GM19239 (cell line): Measurements from ENCODE around the gene PI16.

Experiments used
- DNase-seq: peaks from one replicate; pipeline ENCODE4 v3.0.0; 2011; ENCODE audit warnings: low spot score; ENCODE audit not compliant: insufficient read length
- FAIRE-seq: peaks from 2 replicates; lab custom pipeline; 2011; peaks lifted over from hg19 to GRCh38; lab: Jason Lieb, UNC

PI16 gene, protein sequence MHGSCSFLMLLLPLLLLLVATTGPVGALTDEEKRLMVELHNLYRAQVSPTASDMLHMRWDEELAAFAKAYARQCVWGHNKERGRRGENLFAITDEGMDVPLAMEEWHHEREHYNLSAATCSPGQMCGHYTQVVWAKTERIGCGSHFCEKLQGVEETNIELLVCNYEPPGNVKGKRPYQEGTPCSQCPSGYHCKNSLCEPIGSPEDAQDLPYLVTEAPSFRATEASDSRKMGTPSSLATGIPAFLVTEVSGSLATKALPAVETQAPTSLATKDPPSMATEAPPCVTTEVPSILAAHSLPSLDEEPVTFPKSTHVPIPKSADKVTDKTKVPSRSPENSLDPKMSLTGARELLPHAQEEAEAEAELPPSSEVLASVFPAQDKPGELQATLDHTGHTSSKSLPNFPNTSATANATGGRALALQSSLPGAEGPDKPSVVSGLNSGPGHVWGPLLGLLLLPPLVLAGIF

DNA sequence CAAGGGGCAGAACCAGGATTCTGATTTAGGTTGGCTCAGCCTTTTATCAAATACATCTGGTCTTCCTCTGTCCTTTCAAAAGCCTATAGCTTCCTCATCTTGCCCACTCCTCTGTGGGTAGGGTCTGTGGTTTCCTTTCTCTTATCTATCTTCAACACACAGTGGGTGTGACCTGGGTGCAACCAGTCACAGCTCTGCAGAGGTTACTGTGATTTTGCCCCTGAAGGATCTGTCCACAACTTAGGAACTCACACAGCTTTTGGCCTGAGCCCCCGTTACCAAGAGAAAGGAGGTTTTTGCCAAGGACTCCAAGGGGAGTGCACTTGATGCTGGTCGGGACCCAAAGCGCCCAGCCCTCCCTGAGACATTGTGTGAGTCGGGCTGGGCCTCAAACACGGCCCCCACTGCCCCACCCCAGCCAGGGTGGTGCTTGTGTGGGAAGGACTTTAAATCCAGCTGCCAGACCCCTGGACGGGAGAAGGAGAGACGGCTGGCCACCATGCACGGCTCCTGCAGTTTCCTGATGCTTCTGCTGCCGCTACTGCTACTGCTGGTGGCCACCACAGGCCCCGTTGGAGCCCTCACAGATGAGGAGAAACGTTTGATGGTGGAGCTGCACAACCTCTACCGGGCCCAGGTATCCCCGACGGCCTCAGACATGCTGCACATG, at the start of gene PI16:
PI16 (plus strand) TSS at position 477 of the 670 bp plus-strand sequence; CDS start at position 500, 23 bp downstream.
- FAIRE-seq (no peak), DNase-seq (no peak)

DNA sequence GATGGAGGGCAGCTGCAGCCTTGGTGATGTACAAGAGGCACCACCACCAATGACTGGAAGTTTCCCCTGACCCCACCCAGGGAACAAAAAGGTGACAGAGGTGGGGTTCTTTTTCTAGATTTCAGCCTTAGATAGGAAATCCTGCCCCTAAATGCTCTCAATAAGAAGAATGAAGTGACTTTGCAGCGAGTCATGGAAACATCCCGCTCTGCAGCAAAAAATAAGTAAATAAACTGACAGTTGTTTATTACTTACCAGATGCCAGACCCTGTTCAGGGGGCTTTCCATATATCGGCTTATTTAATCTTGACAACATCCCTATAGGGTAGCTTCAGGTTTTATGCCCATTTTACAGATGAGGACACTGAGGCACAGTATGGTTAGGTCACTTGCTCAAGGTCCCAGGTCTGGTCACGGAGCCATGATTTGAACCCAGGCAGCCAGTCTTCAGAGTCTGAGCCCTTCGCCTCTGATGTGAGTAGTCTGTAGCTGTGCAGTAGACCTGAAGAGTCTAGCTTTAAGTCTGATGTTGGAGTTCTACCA, 49.6 kb upstream of the PI16 start:
- FAIRE-seq (no peak), DNase-seq (no peak)

DNA sequence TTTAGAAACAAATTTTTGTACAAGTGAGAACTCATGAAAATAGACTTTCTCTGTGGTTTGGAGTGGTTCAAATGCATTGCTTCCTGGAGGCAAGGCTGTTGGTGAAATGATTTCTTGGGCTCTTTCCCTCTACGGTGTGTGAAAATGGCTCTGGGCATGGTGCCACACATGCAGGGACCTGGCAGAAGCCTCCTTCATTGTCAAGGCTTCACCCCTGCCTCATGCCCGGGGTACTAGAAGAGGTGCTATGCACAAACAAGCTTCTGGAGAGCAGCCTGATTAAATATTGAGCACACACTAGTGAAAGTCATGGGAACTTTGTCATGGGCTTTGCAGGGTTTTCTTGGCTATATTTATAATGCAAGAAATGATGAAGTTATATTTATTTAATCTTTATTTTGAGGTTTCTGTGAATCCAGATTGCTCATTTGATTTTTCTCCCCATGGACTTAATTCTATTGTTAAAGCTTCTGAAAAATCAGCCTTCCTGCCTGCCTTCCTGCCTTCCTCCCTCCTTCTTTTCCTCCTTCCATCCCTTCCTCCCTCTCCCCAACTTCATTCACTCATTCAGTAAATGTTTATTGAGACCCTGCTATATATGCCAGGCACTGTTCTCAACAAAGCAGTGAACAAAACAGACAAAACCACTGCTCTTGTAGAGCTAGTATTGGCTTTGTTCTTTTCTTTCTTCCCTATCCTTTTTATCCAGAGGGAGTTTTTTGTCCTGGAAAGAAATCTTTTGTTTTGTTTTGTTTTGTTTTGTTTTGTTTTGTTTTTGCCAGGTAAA, 47.8 kb upstream of the PI16 start:
- FAIRE-seq: no peak
- DNase-seq: no peak

DNA sequence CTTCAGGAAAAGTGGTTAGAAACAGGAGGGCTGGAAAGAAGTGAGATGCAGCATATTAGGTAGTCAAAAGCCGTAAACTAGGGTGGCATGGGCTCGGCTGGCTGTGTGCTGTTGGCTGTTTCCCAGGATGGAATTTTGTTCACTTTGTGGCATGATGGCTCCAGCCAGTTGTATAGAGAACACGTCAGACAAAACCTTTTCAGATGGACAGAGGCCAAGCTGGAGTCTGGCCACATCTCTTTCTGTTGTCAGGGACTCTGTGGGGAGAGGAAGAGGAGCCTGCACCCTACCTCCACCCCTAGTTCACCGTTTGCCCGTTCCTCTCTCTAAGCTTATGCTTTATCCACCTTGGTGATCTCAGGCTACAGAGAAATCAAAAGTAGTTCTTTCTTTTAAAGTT, 46.8 kb upstream of the PI16 start:
- no peak for DNase-seq
- FAIRE-seq: no peak

DNA sequence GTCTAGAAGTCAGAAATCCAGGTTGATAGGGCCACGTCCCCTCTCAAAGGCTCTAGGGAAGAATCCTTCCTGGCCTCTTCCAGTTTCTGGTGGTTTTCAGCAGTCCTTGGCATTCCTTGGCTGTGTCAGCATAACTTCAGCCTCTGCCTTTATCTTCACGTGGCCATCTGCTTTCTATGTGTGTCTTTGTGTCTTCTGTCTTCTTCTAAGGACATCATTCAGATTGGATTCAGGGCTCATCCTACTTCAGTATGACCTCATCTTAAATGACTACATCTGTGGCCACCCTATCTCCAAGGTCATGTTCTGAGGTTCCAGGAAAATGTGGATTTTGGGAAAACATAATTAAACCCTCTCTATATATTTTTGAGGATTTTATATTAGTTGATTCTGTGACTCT, 45.8 kb upstream of the PI16 start:
- FAIRE-seq: no peak
- DNase-seq: no peak

DNA sequence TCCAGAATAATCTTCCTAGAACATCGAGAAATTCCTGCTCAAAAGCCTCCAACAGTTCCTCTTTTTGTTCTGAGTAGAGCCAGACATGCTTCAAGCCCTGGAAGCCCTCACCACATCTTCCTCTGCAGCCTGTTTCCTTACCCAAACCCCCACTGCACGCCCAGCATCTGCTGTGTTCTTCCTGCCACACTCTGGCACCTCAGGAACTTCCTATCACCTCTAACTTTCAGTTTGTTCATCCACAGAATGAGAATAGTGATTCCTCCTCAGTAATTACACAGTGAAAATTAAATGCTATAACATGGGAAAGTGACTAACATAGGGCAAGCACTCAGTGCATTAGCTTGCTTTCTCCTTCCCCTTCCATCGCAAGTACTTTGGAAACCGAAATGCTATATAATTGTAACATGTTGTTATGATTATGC, 42.5 kb upstream of the PI16 start:
- DNase-seq (no peak), FAIRE-seq (peak; percentile 58)

DNA sequence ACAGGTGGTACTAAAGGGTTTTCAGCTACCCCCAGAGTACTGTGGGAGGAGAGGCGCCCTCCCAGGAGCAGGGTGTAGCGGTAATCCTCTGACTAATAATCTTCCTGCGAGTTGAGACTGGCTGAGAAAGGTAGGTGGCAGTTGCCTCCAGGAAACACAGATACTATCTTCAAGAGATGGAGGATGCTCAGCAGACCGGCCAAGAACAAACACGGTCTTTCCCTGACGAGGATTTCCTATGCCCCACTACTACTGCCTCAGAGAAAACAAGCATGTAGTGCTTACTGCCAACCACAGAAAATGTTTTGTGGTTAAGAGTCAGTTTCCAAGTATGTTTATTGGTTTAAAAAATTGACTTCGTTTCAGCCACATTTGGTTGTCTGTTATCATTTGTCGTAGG, 42.0 kb upstream of the PI16 start:
- DNase-seq: peak; percentile 70
- peak; percentile 97 for FAIRE-seq

DNA sequence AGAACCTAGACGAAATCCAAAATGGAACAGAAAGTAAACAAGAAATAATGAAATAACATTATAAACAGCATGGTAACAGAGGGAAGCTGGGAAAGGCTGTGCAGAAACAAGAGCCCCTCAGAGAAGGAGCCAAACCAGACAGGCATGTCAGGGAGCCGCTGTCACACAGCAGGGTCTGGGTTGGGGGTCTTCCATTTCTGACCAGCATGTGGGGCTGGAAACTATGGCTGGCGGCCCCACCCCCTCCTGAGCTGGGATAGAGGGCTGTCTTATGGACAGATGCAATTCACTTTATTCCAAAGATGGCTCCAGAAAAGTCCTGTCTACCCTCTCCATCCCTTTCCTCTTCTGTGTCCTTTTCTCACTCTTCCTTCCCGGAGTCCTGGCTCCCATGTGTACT, 41.5 kb upstream of the PI16 start:
- FAIRE-seq (no peak), DNase-seq (no peak)

DNA sequence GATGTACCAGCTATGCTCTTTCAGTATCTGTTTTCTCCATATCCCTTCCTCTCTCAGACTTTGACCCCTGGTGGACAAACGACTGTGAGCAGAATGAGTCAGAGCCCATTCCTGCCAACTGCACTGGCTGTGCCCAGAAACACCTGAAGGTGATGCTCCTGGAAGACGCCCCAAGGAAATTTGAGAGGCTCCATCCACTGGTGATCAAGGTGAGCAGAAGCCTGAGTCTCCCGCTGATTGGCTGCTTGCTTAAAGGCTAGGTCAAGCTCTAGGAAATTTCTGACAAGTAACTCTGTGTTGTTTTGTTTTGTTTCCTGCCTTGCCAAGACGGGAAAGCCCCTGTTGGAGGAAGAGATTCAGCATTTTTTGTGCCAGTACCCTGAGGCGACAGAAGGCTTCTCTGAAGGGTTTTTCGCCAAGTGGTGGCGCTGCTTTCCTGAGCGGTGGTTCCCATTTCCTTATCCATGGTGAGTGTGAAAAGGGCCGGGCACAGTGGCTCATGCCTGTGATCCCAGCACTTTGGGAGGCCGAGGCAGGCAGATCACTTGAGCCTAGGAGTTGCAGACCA, 40.2 kb upstream of the PI16 start:
- no peak for FAIRE-seq
- no peak for DNase-seq

DNA sequence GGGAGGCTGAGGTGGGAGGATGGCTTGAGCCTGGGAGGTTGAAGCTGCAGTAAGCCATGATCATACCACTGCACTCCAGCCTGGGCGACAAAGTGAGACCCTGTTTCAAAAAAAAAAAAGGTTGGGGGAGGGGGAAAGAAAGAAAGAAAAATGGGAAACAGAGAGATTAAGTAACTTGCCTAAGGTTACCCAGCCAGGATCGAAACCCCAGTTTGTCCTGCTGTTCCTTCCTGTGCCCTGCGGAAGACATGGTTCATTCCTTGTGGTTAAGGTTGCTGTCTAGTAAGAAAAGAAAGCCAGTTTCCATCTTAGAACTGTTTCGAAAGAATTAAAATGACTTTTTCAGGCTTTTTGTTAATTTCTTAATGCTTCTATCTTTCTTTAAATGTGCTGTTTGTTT, 38.9 kb upstream of the PI16 start:
- no peak for FAIRE-seq
- no peak for DNase-seq

DNA sequence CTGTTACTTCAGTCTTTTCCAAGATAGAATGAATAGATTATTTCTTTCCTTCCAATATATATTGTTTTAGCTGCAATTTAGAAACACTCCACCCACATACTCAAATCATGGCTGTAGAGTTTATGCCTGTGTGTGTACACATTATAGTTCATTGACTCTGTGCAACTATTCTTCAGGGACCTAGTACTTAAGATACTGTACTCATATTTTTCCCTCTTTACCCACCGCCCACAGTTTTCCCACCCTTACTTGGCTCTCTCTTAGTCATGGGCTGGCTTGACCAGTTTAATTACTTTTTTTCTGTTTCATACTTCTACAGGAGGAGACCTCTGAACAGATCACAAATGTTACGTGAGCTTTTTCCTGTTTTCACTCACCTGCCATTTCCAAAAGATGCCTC, 38.4 kb upstream of the PI16 start:
- DNase-seq: no peak
- FAIRE-seq: no peak

DNA sequence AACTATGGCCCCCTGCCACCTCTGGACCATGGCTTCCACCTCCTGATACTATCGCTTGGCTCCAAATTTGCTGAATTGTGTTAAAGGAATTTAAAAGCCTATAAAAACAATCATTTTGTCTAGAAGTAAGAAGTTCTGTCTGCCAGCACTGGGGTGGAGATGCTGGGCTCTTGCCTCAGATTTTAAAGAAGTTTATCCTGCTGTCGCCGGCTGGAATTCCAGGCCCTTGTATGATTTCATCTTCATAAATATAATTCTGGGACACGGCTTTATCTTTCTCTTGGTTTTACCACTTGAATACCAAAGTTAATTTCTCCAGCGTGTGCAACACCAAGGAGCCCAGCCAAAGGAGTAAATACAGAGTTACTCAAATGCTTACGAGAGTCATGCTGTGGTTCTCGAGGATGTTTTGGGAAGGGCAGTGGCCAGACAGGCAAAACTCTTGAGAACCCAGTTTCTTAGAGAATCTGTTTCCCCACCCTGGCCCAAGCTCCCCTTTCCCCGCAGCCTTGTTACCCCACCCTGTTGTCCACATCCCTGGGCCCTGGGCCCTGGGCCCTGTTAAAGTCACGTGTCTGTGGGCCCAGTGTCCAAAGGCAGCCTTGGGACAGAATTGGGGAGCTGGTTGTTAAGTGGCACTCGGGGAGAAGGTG, 36.9 kb upstream of the PI16 start:
- FAIRE-seq (no peak), DNase-seq (no peak)

DNA sequence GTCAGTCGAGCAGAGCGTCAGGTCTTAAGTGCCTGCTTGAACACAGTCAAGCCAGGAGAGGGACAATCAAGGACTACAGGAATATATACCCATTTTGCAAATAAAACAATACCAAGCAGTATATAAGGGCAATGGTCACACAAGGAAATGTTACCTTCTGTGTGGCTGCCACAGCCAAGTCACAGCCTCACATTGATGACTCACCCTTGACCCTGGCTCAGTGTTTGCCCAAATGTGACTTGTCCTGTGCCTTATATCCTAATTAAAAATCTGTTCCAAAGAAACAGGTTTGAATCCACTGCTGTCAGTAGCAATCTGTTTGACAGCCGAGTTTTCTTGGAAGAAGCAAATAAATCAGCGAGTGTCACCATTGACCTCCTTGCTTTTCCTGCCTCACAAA, 34.5 kb upstream of the PI16 start:
- FAIRE-seq: no peak
- no peak for DNase-seq

DNA sequence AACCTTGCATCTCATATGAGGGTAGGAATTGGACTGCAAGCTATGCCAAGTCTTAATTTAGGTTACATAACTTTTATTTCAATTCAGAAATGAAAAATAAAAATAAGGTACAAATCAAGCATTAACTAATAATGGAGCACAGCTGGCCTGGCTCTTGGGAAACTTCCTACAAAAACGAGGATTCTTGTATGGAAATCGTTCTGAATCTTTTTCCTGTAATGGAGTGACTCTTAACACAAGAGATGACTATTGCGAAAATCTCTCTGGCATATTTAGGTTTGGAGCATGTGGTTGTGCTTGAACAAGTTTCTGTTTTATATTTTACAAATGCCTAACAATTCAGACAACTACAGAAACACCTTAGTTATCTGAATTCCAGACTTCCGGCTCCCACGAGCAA, 34.0 kb upstream of the PI16 start:
- no peak for FAIRE-seq

DNA sequence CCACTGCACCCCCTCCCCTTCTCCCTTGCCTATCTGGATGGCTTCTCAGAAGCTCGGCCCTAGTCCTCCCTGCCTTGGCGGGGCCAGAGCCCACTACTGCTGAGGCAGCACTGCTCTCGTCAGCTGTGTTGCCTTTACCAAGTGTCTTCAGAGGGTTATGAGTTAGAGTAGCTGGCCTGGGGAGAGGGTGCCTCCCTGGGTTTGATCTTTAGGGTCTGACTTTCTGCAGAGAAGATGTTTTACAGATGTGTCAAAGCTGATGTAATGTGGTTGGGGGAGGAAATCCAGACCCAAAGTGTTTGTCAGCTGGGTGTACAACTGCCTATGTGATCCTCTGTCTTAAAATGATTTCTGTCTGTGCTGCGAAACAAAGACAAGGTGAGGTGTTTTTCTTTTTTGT, 30.4 kb upstream of the PI16 start:
- FAIRE-seq (no peak), DNase-seq (no peak)

More for the DNA sequence above, 34.0 kb upstream of the PI16 start:
- DNase-seq: no peak

DNA sequence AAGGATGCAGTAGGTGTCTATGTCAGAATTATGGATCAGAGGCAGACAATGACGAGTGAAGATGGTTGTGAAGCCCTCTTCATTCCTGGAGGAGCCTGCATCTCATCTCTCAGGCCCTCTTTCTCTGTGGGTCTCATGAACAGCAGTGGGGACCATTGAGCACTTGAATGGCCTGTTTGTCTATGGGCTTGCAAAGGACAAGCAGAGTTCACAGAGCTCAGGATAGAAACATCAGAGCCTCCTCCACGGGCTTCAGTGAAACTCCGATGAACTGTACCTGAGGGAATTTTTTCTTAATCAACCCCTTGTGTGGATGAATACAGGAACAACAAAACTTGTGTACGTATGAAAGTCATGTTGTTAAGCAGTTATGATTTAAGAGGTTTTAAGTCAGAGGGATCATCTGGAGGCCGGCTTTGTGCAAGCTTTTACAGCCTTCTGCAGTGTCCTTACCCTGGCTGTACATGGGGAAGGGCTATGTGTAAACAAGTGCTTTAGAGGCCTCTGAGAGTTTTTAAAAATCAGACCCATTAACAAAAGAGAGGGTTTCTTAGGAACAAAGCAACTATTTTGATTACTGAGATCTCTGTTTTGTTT, 29.7 kb upstream of the PI16 start:
- FAIRE-seq: no peak

DNA sequence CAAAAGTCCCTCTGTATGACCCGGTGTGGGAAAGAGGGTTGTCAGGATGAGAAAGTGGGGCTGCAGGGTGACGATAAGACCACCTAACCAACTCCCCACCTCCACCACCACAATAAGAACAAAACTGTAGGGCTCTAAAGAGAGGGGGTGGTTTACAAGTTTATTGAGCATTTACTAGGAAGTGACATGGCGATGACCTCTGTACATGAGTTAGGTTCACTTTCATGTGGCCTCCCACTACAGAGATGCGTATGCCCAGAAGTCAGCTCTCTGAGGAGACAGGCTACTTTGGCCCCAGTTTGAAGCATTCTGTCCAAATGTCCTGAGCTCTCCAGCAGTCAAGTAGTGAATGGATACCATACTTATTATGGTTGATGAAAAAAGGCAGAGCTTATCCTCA, 28.7 kb upstream of the PI16 start:
- FAIRE-seq (no peak), DNase-seq (no peak)

More for the DNA sequence above, 29.7 kb upstream of the PI16 start:
- no peak for DNase-seq

DNA sequence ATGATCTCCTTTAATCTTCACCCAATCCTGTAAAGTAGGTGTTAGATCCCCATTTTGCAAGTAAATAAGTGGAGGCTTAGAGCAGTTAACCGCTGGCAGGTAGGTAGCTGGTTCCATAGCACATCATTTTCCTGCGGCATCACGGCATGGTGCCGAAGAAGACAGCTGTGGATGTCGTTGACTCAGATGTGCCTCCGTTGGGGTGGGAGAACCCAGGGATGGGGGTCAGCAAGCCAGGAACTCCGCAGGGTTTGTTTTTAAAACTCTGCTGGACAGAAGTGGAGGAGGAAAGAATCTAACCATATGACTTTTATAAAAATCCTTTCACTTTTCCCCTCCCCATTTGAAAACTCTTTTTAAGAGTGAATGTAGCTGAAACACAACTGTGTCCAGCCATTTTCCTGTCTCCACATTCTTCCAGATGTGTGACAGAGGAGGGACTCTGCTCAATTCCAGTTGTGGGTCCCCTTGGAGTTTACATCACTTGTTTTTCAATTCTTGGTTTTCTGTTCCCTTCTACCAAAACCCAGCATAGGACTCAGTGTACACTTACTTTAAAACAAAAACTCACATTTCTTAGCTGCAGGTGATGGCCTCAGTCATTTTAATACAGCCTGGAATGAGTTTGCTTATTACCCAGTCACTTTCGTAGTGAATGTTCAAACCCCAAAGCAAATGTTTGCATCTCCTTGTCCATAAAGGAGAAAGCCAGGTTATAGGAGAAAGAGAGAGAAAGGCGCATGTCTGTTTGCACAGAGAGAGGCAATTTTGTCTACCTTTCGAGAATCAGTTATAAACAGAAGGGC, 27.6 kb upstream of the PI16 start:
- no peak for DNase-seq
- no peak for FAIRE-seq
